Astrocyte (in vitro differentiated cells and primary cell): ENCODE data around the gene GRIK1.

Experiments used
- EZH2 ChIP-seq: IDR thresholded peaks from 2 replicates; pipeline ENCODE4 v1.6.1; 2012; ENCODE audit warnings: mild to moderate bottlenecking, low read length, inconsistent platforms; ENCODE audit not compliant: insufficient read depth
- TF ChIP-seq, protein P1 (sequence below): IDR thresholded peaks from 2 replicates; pipeline ENCODE4 v1.5.1; 2011; ENCODE audit warnings: low read depth, mild to moderate bottlenecking, inconsistent platforms, low read length, moderate library complexity; ENCODE audit not compliant: insufficient read depth

DNA sequence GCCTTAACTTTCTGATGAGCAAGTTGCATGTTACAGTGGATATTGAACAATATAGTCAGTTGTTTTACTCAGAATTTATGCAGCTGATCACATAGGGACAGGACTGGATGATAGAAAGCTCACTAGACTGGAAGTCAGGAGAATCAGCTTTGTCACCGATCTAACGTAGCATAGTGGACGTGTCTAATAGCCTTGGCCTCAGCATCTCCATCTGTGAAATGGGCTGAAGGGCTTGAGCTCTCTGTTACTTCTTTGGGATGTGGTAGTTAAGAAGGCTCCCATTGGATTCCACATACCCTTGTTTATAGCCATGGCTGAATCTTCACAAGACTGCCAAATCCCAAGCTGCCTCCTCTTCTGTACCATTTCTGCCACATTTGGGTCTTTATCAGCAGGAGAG is 190.6 kb downstream of the GRIK1 start:
- TF ChIP-seq, protein P1, sequence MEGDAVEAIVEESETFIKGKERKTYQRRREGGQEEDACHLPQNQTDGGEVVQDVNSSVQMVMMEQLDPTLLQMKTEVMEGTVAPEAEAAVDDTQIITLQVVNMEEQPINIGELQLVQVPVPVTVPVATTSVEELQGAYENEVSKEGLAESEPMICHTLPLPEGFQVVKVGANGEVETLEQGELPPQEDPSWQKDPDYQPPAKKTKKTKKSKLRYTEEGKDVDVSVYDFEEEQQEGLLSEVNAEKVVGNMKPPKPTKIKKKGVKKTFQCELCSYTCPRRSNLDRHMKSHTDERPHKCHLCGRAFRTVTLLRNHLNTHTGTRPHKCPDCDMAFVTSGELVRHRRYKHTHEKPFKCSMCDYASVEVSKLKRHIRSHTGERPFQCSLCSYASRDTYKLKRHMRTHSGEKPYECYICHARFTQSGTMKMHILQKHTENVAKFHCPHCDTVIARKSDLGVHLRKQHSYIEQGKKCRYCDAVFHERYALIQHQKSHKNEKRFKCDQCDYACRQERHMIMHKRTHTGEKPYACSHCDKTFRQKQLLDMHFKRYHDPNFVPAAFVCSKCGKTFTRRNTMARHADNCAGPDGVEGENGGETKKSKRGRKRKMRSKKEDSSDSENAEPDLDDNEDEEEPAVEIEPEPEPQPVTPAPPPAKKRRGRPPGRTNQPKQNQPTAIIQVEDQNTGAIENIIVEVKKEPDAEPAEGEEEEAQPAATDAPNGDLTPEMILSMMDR: no peak
- no peak for TF ChIP-seq EZH2
